Esophagus muscularis mucosa (tissue), 4 donors: ENCODE measurements around the gene PLAAT3. TPM values are rescaled to one million over a fixed set of nuclear protein-coding genes. Genes with fewer than 3 reads are reported as not detected.

Source experiments
- DNase-seq: peaks from one replicate; pipeline ENCODE4 v3.0.0-alpha.2; 2017; ENCODE audit errors: extremely low spot score
- H3K27ac ChIP-seq, 4 donors: fragments of 200-600 bp; sonication (generic); replicated peaks in 1 of 4; 1 replicate in 3 of 4; 2 replicates in 1 of 4; pipeline ENCODE4 v1.5.1; 2016 to 2019; ENCODE audit warnings: mild to moderate bottlenecking in 1 of 4
- H3K27me3 ChIP-seq, 4 donors: fragments of 200-600 bp; sonication (generic); one replicate each; pipeline versions ENCODE4 v1.5.1 to v1.6.0; 2016 to 2019
- H3K36me3 ChIP-seq, 4 donors: fragments of 200-600 bp; sonication (generic); one replicate each; pipeline ENCODE4 v1.5.1; 2016 to 2019
- H3K4me1 ChIP-seq, 4 donors: fragments of 200-600 bp; sonication (generic); one replicate each; pipeline ENCODE4 v1.5.1; 2016 to 2019
- H3K4me3 ChIP-seq, 4 donors: fragments of 200-600 bp; sonication (generic); 1 replicate in 2 of 4; 2 replicates in 2 of 4; pipeline ENCODE4 v1.5.1; 2016 to 2019; ENCODE audit warnings: mild to moderate bottlenecking in 4 of 4, moderate library complexity in 1 of 4
- H3K9me3 ChIP-seq, 4 donors: fragments of 200-600 bp; sonication (generic); 1 replicate in 3 of 4; 2 replicates in 1 of 4; pipeline ENCODE4 v1.5.1; 2016 to 2019
- EP300 ChIP-seq: sonication (generic); formaldehyde crosslinking; IDR thresholded peaks from one replicate; pipeline ENCODE4 v1.6.1; 2017; ENCODE audit warnings: antibody characterized with exemption
- POLR2A ChIP-seq: fragments of 450-650 bp; IDR thresholded peaks from one replicate; pipeline ENCODE4 v1.6.1; 2017; ENCODE audit warnings: antibody characterized with exemption, moderate library complexity, mild to moderate bottlenecking, low read depth
- POLR2AphosphoS5 ChIP-seq, 2 donors: sonication (generic); formaldehyde crosslinking; IDR thresholded peaks; one replicate each; pipeline ENCODE4 v1.6.1; 2017; ENCODE audit warnings: antibody characterized with exemption in 2 of 2
- WGBS: methylation state at CpG from one replicate; pipeline ENCODE4 v1.1.5; 2018; 5-methylcytosine and 5-hydroxymethylcytosine counted together
- intact Hi-C: fragments of 100-400 bp; cut with DNase I; formaldehyde crosslinking; loops from one replicate; pipeline ENCODE4 v1.15.1; 2023
- total RNA-seq, 4 donors: library from RNA; depleted of rRNA; stranded (reverse); fragments of >200 nt; gene quantifications; one replicate each; pipeline versions ENCODE4 v1.1.0 to v1.2.1, GENCODE V29; 2016
- TF ChIP-seq, protein P1 (sequence below), 3 experiments: fragments of 200-600 bp in 2 of 3; fragments of 450-650 bp in 1 of 3; sonication (generic) in 2 of 3; IDR thresholded peaks; one replicate each; pipeline ENCODE4 v1.5.1; 2017 to 2019; ENCODE audit warnings: antibody characterized with exemption in 3 of 3, mild to moderate bottlenecking in 2 of 3, moderate library complexity in 1 of 3

PLAAT3 gene
- total RNA-seq, 4 donors from 2014 or later, result 40.3 to 74.8 (median 54.4) TPM

DNA sequence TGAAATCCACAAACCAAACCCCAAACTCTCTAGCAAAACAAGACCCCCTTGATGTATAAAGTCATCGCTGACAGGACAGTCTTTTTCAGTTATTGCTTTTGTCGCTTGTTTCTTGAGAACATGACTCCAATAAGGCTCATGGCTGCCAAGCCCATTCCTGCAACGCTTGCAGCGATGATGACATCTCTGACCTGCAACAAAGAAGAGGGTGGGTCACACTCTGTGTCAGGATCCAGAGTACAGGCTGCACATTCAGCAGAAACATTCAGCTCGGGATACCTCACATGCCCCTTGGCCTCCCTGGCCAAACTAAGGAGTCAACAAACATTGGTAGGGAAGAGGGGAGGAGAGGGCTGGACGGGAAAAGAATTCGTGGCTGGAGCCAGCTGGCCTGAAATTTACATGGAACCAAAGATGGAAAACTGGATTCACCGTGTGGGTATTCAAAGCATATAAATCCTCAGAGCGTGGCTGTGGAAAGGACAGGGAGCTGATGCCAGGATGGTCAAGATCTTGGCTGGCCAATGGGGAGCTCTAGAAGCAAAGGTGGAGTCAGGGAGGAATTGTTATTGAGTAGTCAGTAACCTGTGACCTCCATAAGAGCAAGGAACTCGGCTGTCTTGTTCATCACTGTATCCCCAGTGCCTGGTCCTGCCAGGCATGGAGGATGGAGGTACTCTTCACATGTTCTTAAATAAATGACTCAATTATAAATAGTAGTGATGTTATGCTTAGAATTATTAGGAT lies 39.2 kb downstream of the PLAAT3 start:
- Histone ChIP-seq H3K9me3 (peaks cover 0 to 3% (median 0%) of the 10 kb centered on the region in 4 donors), H3K27ac (peak overlapping the region; percentile 62 to 83 (median 70)), H3K4me1 (peaks cover 25 to 28% (median 26%) of the 10 kb centered on the region in 4 donors), H3K36me3 (peaks cover 0 to 6% (median 3%) of the 10 kb centered on the region in 4 donors), H3K27me3 (no peaks in the 10 kb centered on the region), H3K4me3 (peak overlapping the region; percentile 29 to 47 (median 43))
- DNase-seq, result no peak
- 32% methylated on average over 10 of the region's 10 CpGs for WGBS
- intact Hi-C loops, result loop anchor here (5.0 kb wide), 1 partner anchor 37 kb away; the partner anchor contains the start of gene PLAAT3
- TF ChIP-seq, protein P1, sequence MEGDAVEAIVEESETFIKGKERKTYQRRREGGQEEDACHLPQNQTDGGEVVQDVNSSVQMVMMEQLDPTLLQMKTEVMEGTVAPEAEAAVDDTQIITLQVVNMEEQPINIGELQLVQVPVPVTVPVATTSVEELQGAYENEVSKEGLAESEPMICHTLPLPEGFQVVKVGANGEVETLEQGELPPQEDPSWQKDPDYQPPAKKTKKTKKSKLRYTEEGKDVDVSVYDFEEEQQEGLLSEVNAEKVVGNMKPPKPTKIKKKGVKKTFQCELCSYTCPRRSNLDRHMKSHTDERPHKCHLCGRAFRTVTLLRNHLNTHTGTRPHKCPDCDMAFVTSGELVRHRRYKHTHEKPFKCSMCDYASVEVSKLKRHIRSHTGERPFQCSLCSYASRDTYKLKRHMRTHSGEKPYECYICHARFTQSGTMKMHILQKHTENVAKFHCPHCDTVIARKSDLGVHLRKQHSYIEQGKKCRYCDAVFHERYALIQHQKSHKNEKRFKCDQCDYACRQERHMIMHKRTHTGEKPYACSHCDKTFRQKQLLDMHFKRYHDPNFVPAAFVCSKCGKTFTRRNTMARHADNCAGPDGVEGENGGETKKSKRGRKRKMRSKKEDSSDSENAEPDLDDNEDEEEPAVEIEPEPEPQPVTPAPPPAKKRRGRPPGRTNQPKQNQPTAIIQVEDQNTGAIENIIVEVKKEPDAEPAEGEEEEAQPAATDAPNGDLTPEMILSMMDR (IDR thresholded peaks at IDR 0.05), result no peak
- peak; percentile 25 to 63 for TF ChIP-seq POLR2AphosphoS5 (IDR thresholded peaks at IDR 0.05)

- intact Hi-C loops, result loop anchor here (5.0 kb wide), 1 partner anchor 38 kb away; the partner anchor contains the start of gene PLAAT3
- peak overlapping the region; percentile 62 to 83 (median 70) for H3K27ac ChIP-seq
- WGBS, result 36% methylated on average over 15 of the region's 15 CpGs
Observed at GRCh38 chr11:63573881-63574855, 40.1 kb downstream of the PLAAT3 start.

GRCh38 chr11:63572026-63572688 lies 42.1 kb downstream of the PLAAT3 start:
- Histone ChIP-seq H3K27me3 (no peaks in the 10 kb centered on the region), H3K9me3 (no peaks in the 10 kb centered on the region), H3K36me3 (no peaks in the 10 kb centered on the region), H3K4me3 (no peak overlapping the region), H3K4me1 (peaks cover 30 to 37% (median 34%) of the 10 kb centered on the region in 4 donors), H3K27ac (no peak overlapping the region)
- 51% methylated on average over 3 of the region's 3 CpGs for WGBS
- DNase-seq, result no peak
- TF ChIP-seq, protein P1 (IDR thresholded peaks at IDR 0.05), result no peak
- intact Hi-C loops, result loop anchor here (5.0 kb wide), 1 partner anchor 40 kb away; the partner anchor contains the start of gene PLAAT3

More at GRCh38 chr11:63573881-63574855, 40.1 kb downstream of the PLAAT3 start:
- peak overlapping the region; percentile 29 to 47 (median 43) for H3K4me3 ChIP-seq
- H3K9me3 ChIP-seq, result no peaks in the 10 kb centered on the region
- peaks cover 25 to 28% (median 26%) of the 10 kb centered on the region in 4 donors for H3K4me1 ChIP-seq
- TF ChIP-seq EP300 (no peak), POLR2AphosphoS5 (IDR thresholded peaks at IDR 0.05) (peak in 1 of 2 donors; percentile 5), POLR2A (no peak)
- DNase-seq, result no peak
- H3K27me3 ChIP-seq, result no peaks in the 10 kb centered on the region
- H3K36me3 ChIP-seq, result no peaks in the 10 kb centered on the region

DNA sequence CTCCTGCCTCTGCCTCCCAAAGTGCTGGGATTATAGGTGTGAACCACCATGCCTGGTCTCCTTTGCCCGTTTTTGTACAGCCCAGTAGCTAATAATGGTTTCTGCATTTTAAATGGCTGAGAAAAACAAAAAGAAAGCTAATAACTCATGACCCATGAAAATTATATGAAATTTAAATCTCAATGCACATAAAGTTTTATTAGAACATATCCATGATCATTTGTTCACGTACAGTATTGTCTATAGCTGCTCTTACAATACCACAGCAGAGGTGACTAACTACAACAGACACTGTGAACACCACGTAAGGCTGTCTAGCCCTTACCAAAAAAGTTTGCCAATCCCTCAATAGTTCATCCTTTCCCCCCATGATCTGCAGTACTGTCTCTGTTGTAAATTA lies 44.7 kb downstream of the PLAAT3 start:
- intact Hi-C loops, result no loop called here
- no peak for DNase-seq
- Histone ChIP-seq H3K36me3 (no peaks in the 10 kb centered on the region), H3K27me3 (no peaks in the 10 kb centered on the region), H3K4me3 (no peak overlapping the region), H3K9me3 (no peaks in the 10 kb centered on the region), H3K27ac (no peak overlapping the region), H3K4me1 (peaks cover 20 to 25% (median 23%) of the 10 kb centered on the region in 4 donors)
- TF ChIP-seq POLR2A, result no peak
- WGBS, result 89% methylated on average over 3 of the region's 3 CpGs

DNA sequence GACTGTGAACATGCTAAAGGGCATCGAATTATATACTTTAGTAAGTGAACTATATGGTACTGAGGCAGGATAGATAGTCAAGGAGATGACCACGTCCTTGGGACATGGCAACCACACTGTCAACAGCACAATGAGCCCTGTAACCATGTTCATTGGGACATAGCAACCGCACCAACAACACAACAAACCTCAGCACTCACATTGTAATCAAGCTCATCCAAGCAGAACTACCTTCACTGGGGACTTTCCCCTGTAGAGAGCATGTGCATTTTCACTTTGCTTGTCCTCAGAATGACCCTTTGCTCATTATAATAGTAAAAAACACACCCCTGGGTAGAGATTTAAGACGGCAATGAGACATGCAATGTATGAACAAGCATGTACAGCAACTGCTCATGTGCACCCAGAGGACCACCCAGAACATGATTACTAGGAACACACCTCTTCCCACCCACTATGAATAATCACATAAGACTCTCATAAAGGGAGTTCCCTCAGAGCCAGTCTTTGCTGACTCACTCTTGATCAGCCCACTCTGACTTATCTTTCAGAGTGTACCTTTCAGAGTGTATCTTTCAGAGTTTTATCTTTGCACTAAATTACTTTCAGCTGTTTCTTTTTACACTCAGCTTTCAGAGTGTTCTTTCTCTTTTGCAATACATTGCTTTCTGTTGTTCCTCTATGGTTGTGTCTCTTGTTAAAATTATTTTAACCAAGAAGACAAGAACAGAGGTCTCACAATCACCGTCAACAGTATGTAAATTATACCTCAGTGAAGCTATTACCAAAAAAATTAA lies 47.0 kb downstream of the PLAAT3 start:
- intact Hi-C loops, result no loop called here
- TF ChIP-seq EP300 (no peak), POLR2AphosphoS5 (IDR thresholded peaks at IDR 0.05) (peak in 1 of 2 donors; percentile 26), POLR2A (no peak)
- TF ChIP-seq, protein P1 (IDR thresholded peaks at IDR 0.05), result no peak
- Histone ChIP-seq H3K36me3 (no peaks in the 10 kb centered on the region), H3K9me3 (no peaks in the 10 kb centered on the region), H3K4me3 (no peak overlapping the region), H3K4me1 (peaks cover 9 to 15% (median 12%) of the 10 kb centered on the region in 4 donors), H3K27me3 (no peaks in the 10 kb centered on the region), H3K27ac (peak overlapping the region in 3 of 4 donors; percentile 2 to 38 (median 26))
- DNase-seq, result peak; percentile 75
- 31% methylated on average over 5 of the region's 5 CpGs for WGBS
